GM23248 (cell line): ENCODE data around the gene TM9SF2.

Experiments used
- EZH2 ChIP-seq: fragments of 200-600 bp; sonication (generic); IDR thresholded peaks from 2 replicates; pipeline ENCODE4 v1.6.1; 2018; ENCODE audit warnings: antibody characterized with exemption, mild to moderate bottlenecking; ENCODE audit not compliant: insufficient read depth, poor library complexity, severe bottlenecking
- EZH2phosphoT487 ChIP-seq: fragments of 200-600 bp; sonication (generic); IDR thresholded peaks from 2 replicates; pipeline ENCODE4 v1.6.1; 2018; ENCODE audit warnings: antibody characterized with exemption, moderate library complexity, mild to moderate bottlenecking, low read depth; ENCODE audit not compliant: insufficient read depth

GRCh38 chr13:99582511-99582910 is 81.2 kb downstream of the TM9SF2 start:
- TF ChIP-seq EZH2 (no peak), EZH2phosphoT487 (no peak)
